ENCODE measurements around the gene ACSL1. TPM values are rescaled to one million over a fixed set of nuclear protein-coding genes. Genes with fewer than 3 reads are reported as not detected.

Gene ACSL1
- total and polyA plus RNA-seq, 2 donors (not counting 3 experiments of a cell fraction or from before 2014, with no cell fraction given), result 7.3 to 17.7 TPM

- no peak overlapping the region for H3K27ac ChIP-seq (ENCODE audit: insufficient read depth, low read depth, low read length)
- no peaks in the 10 kb centered on the region for H3K4me1 ChIP-seq (ENCODE audit: control insufficient read depth, extremely low read depth, insufficient read depth, low read length)
- FAIRE-seq (no peak), DNase-seq (ENCODE audit: low read depth, low spot score) (no peak)
- peaks cover 0 to 2% of the 10 kb centered on the region in 2 experiments for H3K36me3 ChIP-seq (ENCODE audit: control insufficient read depth in 2 of 2, extremely low read depth in 1 of 2, insufficient read depth in 2 of 2, low read length in 2 of 2)
- no peak overlapping the region for H2AFZ ChIP-seq (ENCODE audit: low read depth, low read length)
- no peaks in the 10 kb centered on the region for H3K9me1 ChIP-seq (replicated peaks; ENCODE audit: control insufficient read depth, extremely low read depth, insufficient read depth, low read length)
- no peaks in the 10 kb centered on the region for H3K79me2 ChIP-seq (ENCODE audit: control insufficient read depth, insufficient read depth, low read length)
- dilution Hi-C loops (cut with MboI; ENCODE audit: extremely low pct_ligation_motif_present, low sequenced_read_pairs) (no loop called here), intact Hi-C loops (cut with micrococcal nuclease) (no loop called here)
- H3K27me3 ChIP-seq (ENCODE audit: control insufficient read depth in 2 of 2, insufficient read depth in 2 of 2, low read length in 2 of 2), result no peaks in the 10 kb centered on the region
- H3K9ac ChIP-seq (replicated peaks; ENCODE audit: extremely low read depth, insufficient read depth, low read length), result no peak overlapping the region
- no peak overlapping the region for H3K4me3 ChIP-seq (replicated peaks in 1 of 3; ENCODE audit: insufficient read depth in 1 of 3, low read depth in 1 of 3, low read length in 3 of 3)
- TF ChIP-seq MAX (IDR thresholded peaks at IDR 0.05; ENCODE audit: insufficient read depth, insufficient read length) (no peak), POLR2AphosphoS5 (IDR thresholded peaks at IDR 0.05; ENCODE audit: insufficient read depth, low read depth, low read length) (no peak), POLR2A (IDR thresholded peaks at IDR 0.05; ENCODE audit: low read depth, low read length) (no peak), EZH2 (IDR thresholded peaks at IDR 0.05; ENCODE audit: borderline replicate concordance, low read depth, low read length, severe bottlenecking) (no peak), JUN (IDR thresholded peaks at IDR 0.05; ENCODE audit: borderline replicate concordance, insufficient read depth, insufficient read length, low read depth) (no peak), GATA2 (IDR thresholded peaks at IDR 0.05; ENCODE audit: insufficient read depth, insufficient read length, low read depth, low read length) (no peak), MYC (IDR thresholded peaks at IDR 0.05; ENCODE audit: low read depth, low read length) (no peak), FOS (IDR thresholded peaks at IDR 0.05; ENCODE audit: borderline replicate concordance, insufficient read depth, low read length) (no peak)
- TF ChIP-seq, protein P1, sequence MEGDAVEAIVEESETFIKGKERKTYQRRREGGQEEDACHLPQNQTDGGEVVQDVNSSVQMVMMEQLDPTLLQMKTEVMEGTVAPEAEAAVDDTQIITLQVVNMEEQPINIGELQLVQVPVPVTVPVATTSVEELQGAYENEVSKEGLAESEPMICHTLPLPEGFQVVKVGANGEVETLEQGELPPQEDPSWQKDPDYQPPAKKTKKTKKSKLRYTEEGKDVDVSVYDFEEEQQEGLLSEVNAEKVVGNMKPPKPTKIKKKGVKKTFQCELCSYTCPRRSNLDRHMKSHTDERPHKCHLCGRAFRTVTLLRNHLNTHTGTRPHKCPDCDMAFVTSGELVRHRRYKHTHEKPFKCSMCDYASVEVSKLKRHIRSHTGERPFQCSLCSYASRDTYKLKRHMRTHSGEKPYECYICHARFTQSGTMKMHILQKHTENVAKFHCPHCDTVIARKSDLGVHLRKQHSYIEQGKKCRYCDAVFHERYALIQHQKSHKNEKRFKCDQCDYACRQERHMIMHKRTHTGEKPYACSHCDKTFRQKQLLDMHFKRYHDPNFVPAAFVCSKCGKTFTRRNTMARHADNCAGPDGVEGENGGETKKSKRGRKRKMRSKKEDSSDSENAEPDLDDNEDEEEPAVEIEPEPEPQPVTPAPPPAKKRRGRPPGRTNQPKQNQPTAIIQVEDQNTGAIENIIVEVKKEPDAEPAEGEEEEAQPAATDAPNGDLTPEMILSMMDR (IDR thresholded peaks at IDR 0.05; ENCODE audit: extremely low read depth in 1 of 2, insufficient read depth in 1 of 2, low read depth in 1 of 2, low read length in 2 of 2), result no peak
- H3K4me2 ChIP-seq (ENCODE audit: insufficient read depth, low read length), result no peak overlapping the region
- H3K9me3 ChIP-seq (replicated peaks; ENCODE audit: control insufficient read depth, insufficient read depth, low read length), result no peaks in the 10 kb centered on the region
- no peaks in the 10 kb centered on the region for H4K20me1 ChIP-seq (replicated peaks; ENCODE audit: control insufficient read depth, extremely low read depth, insufficient read depth, low read length)
- no TSS peak for BruUV-seq (replicated peaks)
- ChIA-PET CTCF (no interaction called here), POLR2A (no interaction called here)
Observed at GRCh38 chr4:184763150-184763780, 62.5 kb downstream of the ACSL1 start.

Data from endothelial cell of umbilical vein (primary cell).